Lung (tissue), 12 donors: ENCODE data around the gene HLA-DOA. TPM values are rescaled to one million over a fixed set of nuclear protein-coding genes. Genes with fewer than 3 reads are reported as not detected.

Experiments
- ATAC-seq: fragments of 200-7000 bp; cut with Tn5 transposase; one replicate; pipeline ENCODE4 v1.9.1; 2020; ENCODE audit warnings: moderate number of reproducible peaks; ENCODE audit not compliant: insufficient read depth, low FRiP score
- DNase-seq, 3 donors: peaks; one replicate each; pipeline ENCODE4 v3.0.0-alpha.2; 2013 to 2017
- H3K27ac ChIP-seq, 2 donors: one replicate each; pipeline ENCODE4 v1.5.1; 2013; ENCODE audit warnings: mild to moderate bottlenecking in 2 of 2, moderate library complexity in 2 of 2, control low read depth in 1 of 2, inconsistent platforms in 1 of 2, low read depth in 1 of 2, low read length in 1 of 2
- H3K27me3 ChIP-seq, 3 donors: one replicate each; pipeline ENCODE4 v1.5.1; 2013; ENCODE audit warnings: low read length in 2 of 3; ENCODE audit not compliant: control insufficient read depth in 3 of 3, insufficient read depth in 3 of 3
- H3K36me3 ChIP-seq, 4 donors: one replicate each; pipeline ENCODE4 v1.5.1; 2013; ENCODE audit warnings: low read length in 4 of 4, mild to moderate bottlenecking in 1 of 4, moderate library complexity in 1 of 4; ENCODE audit not compliant: control insufficient read depth in 4 of 4, insufficient read depth in 4 of 4
- H3K4me1 ChIP-seq, 5 donors: one replicate each; pipeline ENCODE4 v1.5.1; 2013; ENCODE audit warnings: low read length in 5 of 5, mild to moderate bottlenecking in 2 of 5, moderate library complexity in 1 of 5; ENCODE audit not compliant: control insufficient read depth in 5 of 5, insufficient read depth in 5 of 5
- H3K4me3 ChIP-seq: one replicate; pipeline ENCODE4 v1.5.1; 2013; ENCODE audit warnings: mild to moderate bottlenecking, control low read depth, moderate library complexity
- H3K9ac ChIP-seq, 2 donors: one replicate each; pipeline ENCODE4 v1.5.1; 2013; ENCODE audit warnings: low read length in 2 of 2, control low read depth in 1 of 2; ENCODE audit not compliant: insufficient read depth in 1 of 2
- H3K9me3 ChIP-seq, 4 donors: one replicate each; pipeline ENCODE4 v1.5.1; 2013; ENCODE audit warnings: low read length in 3 of 4, mild to moderate bottlenecking in 1 of 4, moderate library complexity in 1 of 4; ENCODE audit not compliant: control insufficient read depth in 4 of 4, insufficient read depth in 3 of 4
- CTCF ChIP-seq: IDR thresholded peaks from 2 replicates; pipeline ENCODE4 v1.5.1; 2012; ENCODE audit warnings: mild to moderate bottlenecking; ENCODE audit errors: control extremely low read depth, extremely low read depth
- WGBS, 2 donors: extraction: QIAGEN DNeasy Blood & Tissue Kit; methylation state at CpG; one replicate each; pipeline ENCODE4 v1.1.7; 2013; 5-methylcytosine and 5-hydroxymethylcytosine counted together
- polyA plus RNA-seq, 2 donors: library from polyadenylated mRNA; stranded (reverse); fragments of 200-250 nt; gene quantifications; one replicate each; pipeline ENCODE4 v1.2.1, GENCODE V29; 2013
- total RNA-seq, 2 donors: library from RNA; depleted of rRNA in 1 of 2; stranded (reverse); fragments of >200 nt in 1 of 2; gene quantifications; one replicate each; pipeline ENCODE4 v1.2.1, GENCODE V29; 2014 to 2021
- donor health status: control.
- donor health status: control.
- donor health status: Bipolar disorder and iron deficiency.
- donor health status: healthy.
- donor health status: DM: yes; HTN: yes; CAD: no.

HLA-DOA gene
- total and polyA plus RNA-seq, 4 donors: 4.6 to 26.4 (median 16.8) TPM

- Histone ChIP-seq H3K9me3 (no peaks in the 10 kb centered on the region), H3K9ac (no peak overlapping the region), H3K36me3 (peaks cover 44 to 57% (median 55%) of the 10 kb centered on the region in 4 donors), H3K4me3 (no peak overlapping the region), H3K27me3 (no peaks in the 10 kb centered on the region), H3K4me1 (peaks cover 0 to 14% (median 5%) of the 10 kb centered on the region in 5 donors), H3K27ac (no peak overlapping the region)
- no peak for ATAC-seq
- 75 to 80% methylated on average over 11 of the region's 11 CpGs for WGBS, 2 donors
- no peak for TF ChIP-seq CTCF
- DNase-seq: no peak
These were observed 28.8 kb downstream of the HLA-DOA start for GRCh38 chr6:32980488-32981038.

- Histone ChIP-seq H3K9me3 (no peaks in the 10 kb centered on the region), H3K4me3 (no peak overlapping the region), H3K36me3 (peaks cover 45 to 61% (median 59%) of the 10 kb centered on the region in 4 donors), H3K27ac (no peak overlapping the region), H3K9ac (no peak overlapping the region), H3K4me1 (peaks cover 0 to 19% (median 5%) of the 10 kb centered on the region in 5 donors), H3K27me3 (no peaks in the 10 kb centered on the region)
- DNase-seq (no peak), ATAC-seq (no peak)
- WGBS, 2 donors: 83 to 93% methylated on average over 12 of the region's 12 CpGs
- no peak for TF ChIP-seq CTCF
These were observed 29.5 kb downstream of the HLA-DOA start for GRCh38 chr6:32979720-32980487.

GRCh38 chr6:32977953-32978324, 31.5 kb downstream of the HLA-DOA start:
- no peak for TF ChIP-seq CTCF
- 63 to 73% methylated on average over 7 of the region's 7 CpGs for WGBS, 2 donors
- H3K36me3 ChIP-seq: peaks cover 56 to 79% (median 69%) of the 10 kb centered on the region in 4 donors
- DNase-seq: no peak
- H3K27ac ChIP-seq: no peak overlapping the region
- no peak overlapping the region for H3K9ac ChIP-seq
- no peak overlapping the region for H3K4me3 ChIP-seq
- H3K27me3 ChIP-seq: no peaks in the 10 kb centered on the region
- ATAC-seq: no peak
- H3K4me1 ChIP-seq: peaks cover 0 to 24% (median 5%) of the 10 kb centered on the region in 5 donors
- no peaks in the 10 kb centered on the region for H3K9me3 ChIP-seq
